Measurements from ENCODE around the gene GNL3L.
"Not testable (repeated sequence)": the region's sequence is repeated elsewhere in the genome, so short reads cannot be mapped to it uniquely, and the experiment has no call there.

The GNL3L gene

GRCh38 chrX:54560411-54560810, 30.4 kb downstream of the GNL3L start:
- no peak for DNase-seq

GRCh38 chrX:54561622-54562021, 31.6 kb downstream of the GNL3L start:
- DNase-seq, result no peak

- DNase-seq, result no peak
Observed at GRCh38 chrX:54564936-54565335, 34.9 kb downstream of the GNL3L start.

- DNase-seq, result no peak
Observed at GRCh38 chrX:54570332-54570731, 40.3 kb downstream of the GNL3L start.

GRCh38 chrX:54572641-54573040, 42.6 kb downstream of the GNL3L start:
- DNase-seq, result not testable (repeated sequence)

- DNase-seq, result no peak
Observed at GRCh38 chrX:54597728-54598127, 67.7 kb downstream of the GNL3L start.

- DNase-seq, result no peak
Observed at GRCh38 chrX:54602563-54602962, 72.5 kb downstream of the GNL3L start.
